ENCODE results near the gene TM4SF1. TPM values are rescaled to one million over a fixed set of nuclear protein-coding genes. Genes with fewer than 3 reads are reported as not detected.
"Not testable (repeated sequence)": the region's sequence is repeated elsewhere in the genome, so short reads cannot be mapped to it uniquely, and the experiment has no call there.

The TM4SF1 gene
- total and polyA plus RNA-seq, 8 donors = 29.8 to 468 (median 90.0) TPM

DNA sequence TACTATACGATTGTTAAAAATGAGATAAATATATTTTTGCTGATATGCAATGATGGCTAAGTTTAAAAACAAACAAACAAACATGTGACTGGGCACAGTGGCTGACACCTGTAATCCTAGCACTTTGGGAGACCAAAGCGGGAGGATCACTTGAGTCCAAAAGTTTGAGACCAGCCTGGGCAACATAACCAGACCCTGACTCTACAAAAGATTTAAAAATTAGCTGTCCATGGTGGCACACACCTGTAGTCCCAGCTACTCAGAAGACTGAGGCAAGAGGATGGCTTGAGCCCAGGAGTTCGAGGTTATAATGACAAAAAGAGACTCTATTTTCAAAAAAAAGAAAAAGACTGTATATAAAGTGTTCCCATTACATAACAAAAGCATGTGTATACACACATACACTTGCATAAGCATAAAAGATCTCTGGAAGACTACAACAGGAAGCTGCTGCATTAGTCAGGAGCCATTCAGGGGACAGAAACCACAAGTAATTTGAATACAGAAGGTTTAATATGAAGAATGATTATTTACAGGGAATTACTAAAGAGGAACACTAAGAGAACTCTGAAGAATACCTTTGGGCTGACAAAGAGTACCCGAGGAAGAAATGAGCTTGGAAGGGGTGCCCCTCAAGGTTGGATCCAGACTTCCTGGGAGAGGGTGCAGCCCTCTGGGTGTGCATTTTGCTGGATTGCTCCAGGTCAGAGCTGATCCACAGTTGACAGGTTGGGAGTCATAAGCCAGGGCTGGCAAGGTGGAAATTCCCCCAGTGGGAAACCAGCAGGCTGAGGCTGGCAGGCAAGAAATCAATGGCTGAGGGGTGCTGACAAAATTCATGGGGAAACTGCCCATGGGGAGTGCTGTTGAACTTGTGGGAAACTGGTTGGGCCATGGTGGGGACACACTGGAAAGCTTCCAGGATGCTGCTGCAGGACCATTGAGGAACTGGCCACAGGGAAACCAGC, 34.8 kb downstream of the TM4SF1 start:
- intact Hi-C loops (cut with DNase I; ENCODE audit: low total_unique reads) = no loop called here
- peaks cover 12 to 23% (median 14%) of the 10 kb centered on the region in 4 donors for H3K4me1 ChIP-seq
- DNase-seq = no peak
- no peaks in the 10 kb centered on the region for H3K9me3 ChIP-seq
- H3K27ac ChIP-seq = peak overlapping the region in 1 of 5 donors; percentile 6
- 71 to 80% (median 74%) methylated on average over 4 of the region's 4 CpGs for WGBS, 5 donors
- TF ChIP-seq, protein P1, sequence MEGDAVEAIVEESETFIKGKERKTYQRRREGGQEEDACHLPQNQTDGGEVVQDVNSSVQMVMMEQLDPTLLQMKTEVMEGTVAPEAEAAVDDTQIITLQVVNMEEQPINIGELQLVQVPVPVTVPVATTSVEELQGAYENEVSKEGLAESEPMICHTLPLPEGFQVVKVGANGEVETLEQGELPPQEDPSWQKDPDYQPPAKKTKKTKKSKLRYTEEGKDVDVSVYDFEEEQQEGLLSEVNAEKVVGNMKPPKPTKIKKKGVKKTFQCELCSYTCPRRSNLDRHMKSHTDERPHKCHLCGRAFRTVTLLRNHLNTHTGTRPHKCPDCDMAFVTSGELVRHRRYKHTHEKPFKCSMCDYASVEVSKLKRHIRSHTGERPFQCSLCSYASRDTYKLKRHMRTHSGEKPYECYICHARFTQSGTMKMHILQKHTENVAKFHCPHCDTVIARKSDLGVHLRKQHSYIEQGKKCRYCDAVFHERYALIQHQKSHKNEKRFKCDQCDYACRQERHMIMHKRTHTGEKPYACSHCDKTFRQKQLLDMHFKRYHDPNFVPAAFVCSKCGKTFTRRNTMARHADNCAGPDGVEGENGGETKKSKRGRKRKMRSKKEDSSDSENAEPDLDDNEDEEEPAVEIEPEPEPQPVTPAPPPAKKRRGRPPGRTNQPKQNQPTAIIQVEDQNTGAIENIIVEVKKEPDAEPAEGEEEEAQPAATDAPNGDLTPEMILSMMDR (IDR thresholded peaks at IDR 0.05) = no peak
- TF ChIP-seq POLR2AphosphoS5 (IDR thresholded peaks at IDR 0.05) = no peak
- TF ChIP-seq POLR2A (IDR thresholded peaks at IDR 0.05) = no peak
- TF ChIP-seq EP300 (IDR thresholded peaks at IDR 0.05) = no peak
- H3K4me3 ChIP-seq = no peak overlapping the region
- no peaks in the 10 kb centered on the region for H3K27me3 ChIP-seq
- no peaks in the 10 kb centered on the region for H3K36me3 ChIP-seq

DNA sequence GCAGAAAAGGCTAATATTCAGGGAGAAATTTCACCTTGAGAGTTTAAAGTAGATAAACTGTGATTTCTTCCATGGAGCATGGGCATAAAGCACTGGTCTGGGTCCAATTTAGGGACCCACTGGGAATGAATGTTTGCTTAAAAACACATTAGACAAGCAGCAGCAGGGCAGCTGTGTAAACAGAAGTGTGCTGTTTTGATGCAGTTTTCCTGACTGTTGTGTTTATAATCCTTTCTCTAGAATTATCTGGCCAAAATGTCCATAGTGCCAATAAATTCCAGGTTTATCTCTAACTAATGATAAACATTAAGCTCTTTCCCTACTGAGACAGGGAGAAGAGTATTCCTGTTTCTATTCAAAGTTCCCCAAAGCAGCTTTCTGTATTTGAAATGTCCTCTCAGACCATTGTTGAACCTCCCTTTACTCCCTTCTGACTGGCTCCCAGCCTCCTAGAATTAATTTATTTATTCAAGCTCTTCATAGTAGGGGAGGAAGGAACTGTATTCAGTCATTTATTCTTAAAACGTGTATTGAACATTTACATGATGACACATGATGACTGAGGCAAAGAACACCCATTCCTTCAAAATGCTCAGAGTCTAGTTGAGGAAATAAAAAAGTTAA, 37.0 kb downstream of the TM4SF1 start:
- H3K27ac ChIP-seq = peak overlapping the region; percentile 65 to 92 (median 71)
- no peaks in the 10 kb centered on the region for H3K36me3 ChIP-seq
- no peak overlapping the region for H3K4me3 ChIP-seq
- H3K9me3 ChIP-seq = no peaks in the 10 kb centered on the region
- DNase-seq = peak in 1 of 2 donors; percentile 54
- H3K27me3 ChIP-seq = no peaks in the 10 kb centered on the region
- peaks cover 12 to 23% (median 14%) of the 10 kb centered on the region in 4 donors for H3K4me1 ChIP-seq
- WGBS, 5 donors = 4 to 16% (median 7%) methylated on average over 1 of the region's 1 CpG
- intact Hi-C loops (cut with DNase I; ENCODE audit: low total_unique reads) = no loop called here
- TF ChIP-seq POLR2A (IDR thresholded peaks at IDR 0.05) (no peak), POLR2AphosphoS5 (IDR thresholded peaks at IDR 0.05) (no peak), EP300 (IDR thresholded peaks at IDR 0.05) (no peak)
- TF ChIP-seq, protein P1 (IDR thresholded peaks at IDR 0.05) = no peak

GRCh38 chr3:149339931-149340309, 37.5 kb downstream of the TM4SF1 start:
- H3K27me3 ChIP-seq = no peaks in the 10 kb centered on the region
- DNase-seq = peak; percentile 74 to 84
- no peak overlapping the region for H3K4me3 ChIP-seq
- intact Hi-C loops (cut with DNase I; ENCODE audit: low total_unique reads) = no loop called here
- H3K36me3 ChIP-seq = no peaks in the 10 kb centered on the region
- 9 to 21% (median 17%) methylated on average over 5 of the region's 5 CpGs for WGBS, 5 donors
- H3K27ac ChIP-seq = peak overlapping the region; percentile 54 to 92 (median 71)
- peak; percentile 68 to 89 (median 75) for TF ChIP-seq POLR2AphosphoS5 (IDR thresholded peaks at IDR 0.05)
- TF ChIP-seq, protein P1 (IDR thresholded peaks at IDR 0.05) = no peak
- no peak for TF ChIP-seq POLR2A (IDR thresholded peaks at IDR 0.05)
- peak; percentile 71 for TF ChIP-seq EP300 (IDR thresholded peaks at IDR 0.05)
- H3K9me3 ChIP-seq = no peaks in the 10 kb centered on the region
- H3K4me1 ChIP-seq = peaks cover 12 to 23% (median 14%) of the 10 kb centered on the region in 4 donors

GRCh38 chr3:149337486-149337885, 40.0 kb downstream of the TM4SF1 start:
- H3K4me3 ChIP-seq; DNase-seq; H3K36me3 ChIP-seq; H3K27me3 ChIP-seq; H3K27ac ChIP-seq; H3K9me3 ChIP-seq; intact Hi-C loops (cut with DNase I; ENCODE audit: low total_unique reads): not testable (repeated sequence)
- peaks cover 12 to 40% (median 19%) of the 10 kb centered on the region in 4 donors for H3K4me1 ChIP-seq
- 75 to 95% (median 89%) methylated on average over 1 of the region's 1 CpG for WGBS, 5 donors
